HEK293 (cell line): ENCODE results near the gene CDC42BPA.
A peak's percentile ranks its signal among the peaks of the same experiment; 100 is the strongest.

Source experiments
- CTCF ChIA-PET: fragments of 350-600 bp; formaldehyde crosslinking; extraction: SDS; loops from one replicate; lab custom pipeline; 2021; ENCODE audit warnings: antibody characterized with exemption; lab: Yijun Ruan, JAX
- POLR2A ChIA-PET: fragments of 300-600 bp; formaldehyde crosslinking; extraction: SDS; loops from one replicate; lab custom pipeline; 2020; ENCODE audit warnings: antibody characterized with exemption, inconsistent platforms; lab: Yijun Ruan, JAX
- H3K27ac ChIP-seq: fragments of 200-500 bp; sonication (Bioruptor generic); 2 replicates; pipeline ENCODE4 v1.5.1; 2014; ENCODE audit warnings: low read depth, low read length, control low read depth, inconsistent platforms; ENCODE audit errors: extremely low read depth
- H3K36me3 ChIP-seq, 2 experiments: fragments of 200-500 bp in 1 of 2; sonication (Bioruptor generic) in 1 of 2; 1 replicate in 1 of 2; 2 replicates in 1 of 2; pipeline ENCODE4 v1.5.1; 2014 to 2017; ENCODE audit warnings: inconsistent platforms in 2 of 2, low read length in 2 of 2; ENCODE audit not compliant: control insufficient read depth in 2 of 2, insufficient read depth in 1 of 2
- H3K4me1 ChIP-seq: fragments of 200-500 bp; sonication (Bioruptor generic); 2 replicates; pipeline ENCODE4 v1.5.1; 2014; ENCODE audit warnings: mild to moderate bottlenecking, low read length, inconsistent platforms; ENCODE audit not compliant: control insufficient read depth, insufficient read depth
- H3K4me3 ChIP-seq: 2 replicates; pipeline ENCODE4 v1.5.1; 2011; ENCODE audit warnings: low read depth, mild to moderate bottlenecking, control low read depth, low read length, moderate library complexity
- H3K9me3 ChIP-seq: fragments of 200-500 bp; sonication (Bioruptor generic); 2 replicates; pipeline ENCODE4 v1.5.1; 2014; ENCODE audit warnings: low read depth, low read length, inconsistent platforms; ENCODE audit not compliant: control insufficient read depth, insufficient read depth
- GLI2 ChIP-seq: fragments of 450-650 bp; formaldehyde crosslinking; IDR thresholded peaks from 2 replicates; pipeline ENCODE4; 2017; ENCODE audit warnings: missing biosample characterization, missing genetic modification characterization, low read depth, borderline replicate concordance
- HOXD13 ChIP-seq: sonication (generic); formaldehyde crosslinking; IDR thresholded peaks from 2 replicates; pipeline ENCODE4 v1.8.0; 2022; ENCODE audit warnings: missing genetic modification reagents, borderline replicate concordance
- IKZF3 ChIP-seq: fragments of 450-650 bp; IDR thresholded peaks from 2 replicates; pipeline ENCODE4 v1.5.0; 2018; ENCODE audit warnings: missing biosample characterization, mild to moderate bottlenecking, missing genetic modification characterization, moderate library complexity
- KLF8 ChIP-seq: fragments of 450-650 bp; formaldehyde crosslinking; IDR thresholded peaks from 2 replicates; pipeline ENCODE4 v1.5.1; 2016; ENCODE audit warnings: missing biosample characterization, missing genetic modification characterization
- SP7 ChIP-seq: fragments of 450-650 bp; formaldehyde crosslinking; IDR thresholded peaks from 2 replicates; pipeline ENCODE4 v1.5.1; 2016; ENCODE audit warnings: missing biosample characterization, missing genetic modification characterization
- ZBTB8A ChIP-seq: fragments of 450-650 bp; formaldehyde crosslinking; IDR thresholded peaks from 2 replicates; pipeline ENCODE4 v1.5.1; 2016; ENCODE audit warnings: missing biosample characterization, missing genetic modification characterization
- ZNF114 ChIP-seq: fragments of 450-650 bp; formaldehyde crosslinking; IDR thresholded peaks from 2 replicates; pipeline ENCODE4 v1.5.0; 2017; ENCODE audit warnings: missing biosample characterization, missing genetic modification characterization
- ZNF155 ChIP-seq: fragments of 450-650 bp; formaldehyde crosslinking; IDR thresholded peaks from 2 replicates; pipeline ENCODE4 v1.5.1; 2016; ENCODE audit warnings: missing biosample characterization, missing genetic modification characterization
- ZNF248 ChIP-seq: fragments of 450-650 bp; formaldehyde crosslinking; IDR thresholded peaks from 2 replicates; pipeline ENCODE4 v1.5.1; 2017; ENCODE audit warnings: missing biosample characterization, missing genetic modification characterization
- ZNF274 ChIP-seq, 2 experiments: fragments of 200-500 bp in 1 of 2; fragments of 450-650 bp in 1 of 2; sonication (Bioruptor generic) in 1 of 2; formaldehyde crosslinking in 1 of 2; IDR thresholded peaks; 2 replicates each; pipeline versions ENCODE4 v1.5.1 to v1.6.1; 2014 to 2016; ENCODE audit warnings: borderline replicate concordance in 1 of 2, inconsistent platforms in 1 of 2, low read length in 1 of 2, missing biosample characterization in 1 of 2, missing genetic modification characterization in 1 of 2
- ZNF292 ChIP-seq: fragments of 450-650 bp; formaldehyde crosslinking; IDR thresholded peaks from 2 replicates; pipeline ENCODE4 v1.5.1; 2016; ENCODE audit warnings: low read depth, missing biosample characterization, missing genetic modification characterization, borderline replicate concordance
- ZNF302 ChIP-seq: fragments of 450-650 bp; formaldehyde crosslinking; IDR thresholded peaks from 2 replicates; pipeline ENCODE4 v1.5.1; 2016; ENCODE audit warnings: missing biosample characterization, missing genetic modification characterization, low read depth
- ZNF350 ChIP-seq: fragments of 450-650 bp; formaldehyde crosslinking; IDR thresholded peaks from 2 replicates; pipeline ENCODE4 v1.5.0; 2017; ENCODE audit warnings: missing biosample characterization, mild to moderate bottlenecking, missing genetic modification characterization
- ZNF449 ChIP-seq: fragments of 450-650 bp; formaldehyde crosslinking; IDR thresholded peaks from 2 replicates; pipeline ENCODE4 v1.5.1; 2017; ENCODE audit warnings: missing biosample characterization, mild to moderate bottlenecking, missing genetic modification characterization, moderate library complexity
- ZNF48 ChIP-seq: fragments of 450-650 bp; formaldehyde crosslinking; IDR thresholded peaks from 2 replicates; pipeline ENCODE4 v1.5.1; 2016; ENCODE audit warnings: missing biosample characterization, missing genetic modification characterization
- ZNF521 ChIP-seq: fragments of 450-650 bp; formaldehyde crosslinking; IDR thresholded peaks from 2 replicates; pipeline ENCODE4 v1.5.1; 2017; ENCODE audit warnings: missing biosample characterization, mild to moderate bottlenecking, missing genetic modification characterization
- ZNF660 ChIP-seq: fragments of 450-650 bp; IDR thresholded peaks from 2 replicates; pipeline ENCODE4 v1.5.1; 2018; ENCODE audit warnings: missing biosample characterization, mild to moderate bottlenecking, missing genetic modification characterization
- ZNF837 ChIP-seq: fragments of 450-650 bp; formaldehyde crosslinking; IDR thresholded peaks from 2 replicates; pipeline ENCODE4 v1.5.1; 2016; ENCODE audit warnings: missing biosample characterization, missing genetic modification characterization
- ZSCAN5A ChIP-seq: fragments of 450-650 bp; formaldehyde crosslinking; IDR thresholded peaks from 2 replicates; pipeline ENCODE4 v1.5.1; 2016; ENCODE audit warnings: missing biosample characterization, missing genetic modification characterization
- TF ChIP-seq, protein P1 (sequence below): fragments of 450-650 bp; formaldehyde crosslinking; IDR thresholded peaks from 2 replicates; pipeline ENCODE4 v1.5.1; 2016; ENCODE audit warnings: missing biosample characterization, missing genetic modification characterization, low read depth
- TF ChIP-seq, protein P2 (sequence below): fragments of 450-650 bp; formaldehyde crosslinking; IDR thresholded peaks from 2 replicates; pipeline ENCODE4 v1.5.1; 2016; ENCODE audit warnings: missing biosample characterization, missing genetic modification characterization
- TF ChIP-seq, protein P3 (sequence below): fragments of 450-650 bp; formaldehyde crosslinking; IDR thresholded peaks from 2 replicates; pipeline ENCODE4 v1.5.0; 2017; ENCODE audit warnings: missing biosample characterization, missing genetic modification characterization, borderline replicate concordance

The CDC42BPA gene, protein sequence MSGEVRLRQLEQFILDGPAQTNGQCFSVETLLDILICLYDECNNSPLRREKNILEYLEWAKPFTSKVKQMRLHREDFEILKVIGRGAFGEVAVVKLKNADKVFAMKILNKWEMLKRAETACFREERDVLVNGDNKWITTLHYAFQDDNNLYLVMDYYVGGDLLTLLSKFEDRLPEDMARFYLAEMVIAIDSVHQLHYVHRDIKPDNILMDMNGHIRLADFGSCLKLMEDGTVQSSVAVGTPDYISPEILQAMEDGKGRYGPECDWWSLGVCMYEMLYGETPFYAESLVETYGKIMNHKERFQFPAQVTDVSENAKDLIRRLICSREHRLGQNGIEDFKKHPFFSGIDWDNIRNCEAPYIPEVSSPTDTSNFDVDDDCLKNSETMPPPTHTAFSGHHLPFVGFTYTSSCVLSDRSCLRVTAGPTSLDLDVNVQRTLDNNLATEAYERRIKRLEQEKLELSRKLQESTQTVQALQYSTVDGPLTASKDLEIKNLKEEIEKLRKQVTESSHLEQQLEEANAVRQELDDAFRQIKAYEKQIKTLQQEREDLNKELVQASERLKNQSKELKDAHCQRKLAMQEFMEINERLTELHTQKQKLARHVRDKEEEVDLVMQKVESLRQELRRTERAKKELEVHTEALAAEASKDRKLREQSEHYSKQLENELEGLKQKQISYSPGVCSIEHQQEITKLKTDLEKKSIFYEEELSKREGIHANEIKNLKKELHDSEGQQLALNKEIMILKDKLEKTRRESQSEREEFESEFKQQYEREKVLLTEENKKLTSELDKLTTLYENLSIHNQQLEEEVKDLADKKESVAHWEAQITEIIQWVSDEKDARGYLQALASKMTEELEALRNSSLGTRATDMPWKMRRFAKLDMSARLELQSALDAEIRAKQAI (N-terminal part only)

GRCh38 chr1:227318016-227318852, at the start of gene CDC42BPA:
TSS of gene CDC42BPA (minus strand) at chr1:227318492. CDS start at chr1:227317182, 1,310 bp downstream.
- POLR2A ChIA-PET: interaction anchor here (0.7 to 1.9 kb wide), 10 partner anchors 10 to 119 kb away, joined by 3 to 10 read pairs (median 4); no protein-coding TSS in a partner anchor
- Histone ChIP-seq H3K36me3 (no peaks in the 10 kb centered on the region), H3K27ac (peak within 1 kb of the TSS; percentile 98), H3K9me3 (no peaks in the 10 kb centered on the region), H3K4me3 (peak within 1 kb of the TSS; percentile 65), H3K4me1 (no peaks in the 10 kb centered on the region)
- CTCF ChIA-PET: interaction anchor here (0.6 kb wide), 1 partner anchor 189 kb away, joined by 3 read pairs; no protein-coding TSS in a partner anchor
- TF ChIP-seq GLI2 (no peak), ZSCAN5A (tag by site-specific recombination) (peak; percentile 71; the same call in 1 of the 2 replicates), SP7 (tag by site-specific recombination) (peak; percentile 75), ZNF521 (tag by site-specific recombination) (no peak), ZNF449 (tag by site-specific recombination) (peak; percentile 98), HOXD13 (CRISPR knock-in tag) (no peak), ZNF660 (peak; percentile 78), IKZF3 (peak; percentile 97), KLF8 (peak; percentile 97), ZNF155 (tag by site-specific recombination) (no peak), ZNF248 (tag by site-specific recombination) (no peak), ZNF48 (tag by site-specific recombination) (no peak), ZNF292 (tag by site-specific recombination) (no peak), ZNF837 (no peak), ZNF114 (tag by site-specific recombination) (no peak), ZBTB8A (tag by site-specific recombination) (peak; percentile 92), ZNF302 (tag by site-specific recombination) (no peak), ZNF274 (IDR thresholded peaks at IDR 0.05; ENCODE audit: low read length) (no peak), ZNF274 (tag by site-specific recombination; IDR thresholded peaks at IDR 0.05; ENCODE audit: borderline replicate concordance) (no peak), ZNF350 (tag by site-specific recombination) (no peak)
- TF ChIP-seq, protein P1, sequence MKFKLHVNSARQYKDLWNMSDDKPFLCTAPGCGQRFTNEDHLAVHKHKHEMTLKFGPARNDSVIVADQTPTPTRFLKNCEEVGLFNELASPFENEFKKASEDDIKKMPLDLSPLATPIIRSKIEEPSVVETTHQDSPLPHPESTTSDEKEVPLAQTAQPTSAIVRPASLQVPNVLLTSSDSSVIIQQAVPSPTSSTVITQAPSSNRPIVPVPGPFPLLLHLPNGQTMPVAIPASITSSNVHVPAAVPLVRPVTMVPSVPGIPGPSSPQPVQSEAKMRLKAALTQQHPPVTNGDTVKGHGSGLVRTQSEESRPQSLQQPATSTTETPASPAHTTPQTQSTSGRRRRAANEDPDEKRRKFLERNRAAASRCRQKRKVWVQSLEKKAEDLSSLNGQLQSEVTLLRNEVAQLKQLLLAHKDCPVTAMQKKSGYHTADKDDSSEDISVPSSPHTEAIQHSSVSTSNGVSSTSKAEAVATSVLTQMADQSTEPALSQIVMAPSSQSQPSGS: no peak
- TF ChIP-seq, protein P2, sequence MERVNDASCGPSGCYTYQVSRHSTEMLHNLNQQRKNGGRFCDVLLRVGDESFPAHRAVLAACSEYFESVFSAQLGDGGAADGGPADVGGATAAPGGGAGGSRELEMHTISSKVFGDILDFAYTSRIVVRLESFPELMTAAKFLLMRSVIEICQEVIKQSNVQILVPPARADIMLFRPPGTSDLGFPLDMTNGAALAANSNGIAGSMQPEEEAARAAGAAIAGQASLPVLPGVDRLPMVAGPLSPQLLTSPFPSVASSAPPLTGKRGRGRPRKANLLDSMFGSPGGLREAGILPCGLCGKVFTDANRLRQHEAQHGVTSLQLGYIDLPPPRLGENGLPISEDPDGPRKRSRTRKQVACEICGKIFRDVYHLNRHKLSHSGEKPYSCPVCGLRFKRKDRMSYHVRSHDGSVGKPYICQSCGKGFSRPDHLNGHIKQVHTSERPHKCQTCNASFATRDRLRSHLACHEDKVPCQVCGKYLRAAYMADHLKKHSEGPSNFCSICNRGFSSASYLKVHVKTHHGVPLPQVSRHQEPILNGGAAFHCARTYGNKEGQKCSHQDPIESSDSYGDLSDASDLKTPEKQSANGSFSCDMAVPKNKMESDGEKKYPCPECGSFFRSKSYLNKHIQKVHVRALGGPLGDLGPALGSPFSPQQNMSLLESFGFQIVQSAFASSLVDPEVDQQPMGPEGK (tag by site-specific recombination): peak; percentile 91
- TF ChIP-seq, protein P3, sequence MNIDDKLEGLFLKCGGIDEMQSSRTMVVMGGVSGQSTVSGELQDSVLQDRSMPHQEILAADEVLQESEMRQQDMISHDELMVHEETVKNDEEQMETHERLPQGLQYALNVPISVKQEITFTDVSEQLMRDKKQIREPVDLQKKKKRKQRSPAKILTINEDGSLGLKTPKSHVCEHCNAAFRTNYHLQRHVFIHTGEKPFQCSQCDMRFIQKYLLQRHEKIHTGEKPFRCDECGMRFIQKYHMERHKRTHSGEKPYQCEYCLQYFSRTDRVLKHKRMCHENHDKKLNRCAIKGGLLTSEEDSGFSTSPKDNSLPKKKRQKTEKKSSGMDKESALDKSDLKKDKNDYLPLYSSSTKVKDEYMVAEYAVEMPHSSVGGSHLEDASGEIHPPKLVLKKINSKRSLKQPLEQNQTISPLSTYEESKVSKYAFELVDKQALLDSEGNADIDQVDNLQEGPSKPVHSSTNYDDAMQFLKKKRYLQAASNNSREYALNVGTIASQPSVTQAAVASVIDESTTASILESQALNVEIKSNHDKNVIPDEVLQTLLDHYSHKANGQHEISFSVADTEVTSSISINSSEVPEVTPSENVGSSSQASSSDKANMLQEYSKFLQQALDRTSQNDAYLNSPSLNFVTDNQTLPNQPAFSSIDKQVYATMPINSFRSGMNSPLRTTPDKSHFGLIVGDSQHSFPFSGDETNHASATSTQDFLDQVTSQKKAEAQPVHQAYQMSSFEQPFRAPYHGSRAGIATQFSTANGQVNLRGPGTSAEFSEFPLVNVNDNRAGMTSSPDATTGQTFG (tag by site-specific recombination): no peak
